Heart right ventricle (tissue), 16 donors: Measurements from ENCODE around the gene MYO19. TPM values are rescaled to one million over a fixed set of nuclear protein-coding genes. Genes with fewer than 3 reads are reported as not detected.
"Not testable (repeated sequence)": the region's sequence is repeated elsewhere in the genome, so short reads cannot be mapped to it uniquely, and the experiment has no call there.

Source experiments
- ATAC-seq, 8 donors: fragments of 200-7000 bp; cut with Tn5 transposase; one replicate each; pipeline ENCODE4 v1.9.1; 2020; ENCODE audit warnings: mild to moderate bottlenecking in 8 of 8, moderate library complexity in 8 of 8, moderate number of reproducible peaks in 1 of 8
- DNase-seq, 2 donors: peaks; one replicate each; pipeline ENCODE4 v3.0.0-alpha.2; 2020
- H3K27ac ChIP-seq, 10 donors: fragments of 200-600 bp; sonication (generic) in 2 of 10; one replicate each; pipeline versions ENCODE4 v1.5.0 to v1.8.0; 2020 to 2022; ENCODE audit warnings: mild to moderate bottlenecking in 3 of 10
- H3K27me3 ChIP-seq, 7 donors: fragments of 200-600 bp; one replicate each; pipeline ENCODE4 v1.8.0; 2021 to 2022; ENCODE audit warnings: mild to moderate bottlenecking in 2 of 7
- H3K36me3 ChIP-seq, 9 donors: fragments of 200-600 bp; sonication (generic) in 1 of 9; one replicate each; pipeline versions ENCODE4 v1.5.0 to v1.8.0; 2020 to 2022; ENCODE audit warnings: mild to moderate bottlenecking in 2 of 9
- H3K4me1 ChIP-seq, 9 donors: fragments of 200-600 bp; sonication (generic) in 1 of 9; one replicate each; pipeline versions ENCODE4 v1.5.0 to v1.8.0; 2020 to 2022; ENCODE audit warnings: mild to moderate bottlenecking in 4 of 9
- H3K4me3 ChIP-seq, 10 donors: fragments of 200-600 bp; sonication (generic) in 2 of 10; one replicate each; pipeline versions ENCODE4 v1.5.0 to v1.8.0; 2020 to 2022; ENCODE audit warnings: mild to moderate bottlenecking in 7 of 10, moderate library complexity in 2 of 10
- H3K9me3 ChIP-seq, 11 donors: fragments of 200-600 bp in 10 of 11; sonication (generic) in 2 of 11; one replicate each; pipeline versions ENCODE4 v1.5.0 to v1.8.0; 2013 to 2022; ENCODE audit warnings: mild to moderate bottlenecking in 2 of 11, control low read depth in 1 of 11, moderate library complexity in 1 of 11
- CTCF ChIP-seq, 9 donors: fragments of 200-600 bp; sonication (generic) in 2 of 9; IDR thresholded peaks; one replicate each; pipeline versions ENCODE4 v1.5.0 to v1.8.0; 2021 to 2022; ENCODE audit warnings: antibody characterized with exemption in 9 of 9, mild to moderate bottlenecking in 5 of 9, moderate library complexity in 1 of 9
- WGBS, 2 donors: extraction: QIAGEN DNeasy Blood & Tissue Kit; methylation state at CpG; one replicate each; pipeline ENCODE4 v1.1.7; 2013; ENCODE audit warnings: inconsistent platforms in 1 of 2; 5-methylcytosine and 5-hydroxymethylcytosine counted together
- intact Hi-C, 10 donors: fragments of 100-400 bp; cut with DNase I; formaldehyde crosslinking; loops; one replicate each; pipeline versions ENCODE4 v1.11.1 to v1.14.2; 2022
- polyA plus RNA-seq, 2 donors: library from polyadenylated mRNA; stranded (reverse); fragments of 200-250 nt; gene quantifications; one replicate each; pipeline ENCODE4 v1.2.3, GENCODE V29; 2013
- total RNA-seq, 10 donors: library from RNA; stranded (reverse); fragmentation: NEBNext Ultra II Directional in 3 of 10; extraction: Animal tissue kit (Norgen Biotek cat#: 25700) in 3 of 10; gene quantifications; one replicate each; pipeline versions ENCODE4 v1.2.1 to v1.2.4, GENCODE V29; 2021 to 2023
- donor health status: Arrhythmogenic right ventricular cardiomyopathy.
- donor health status: ischemic (EF 13 %, LVEDD 7.1; RV severe dilation, severe dysfunction).
- donor health status: healthy with polysubstance abuse.
- donor health status: DM: no; HTN: yes; CAD: no.
- donor health status: DM: no; HTN: no; CAD: no.
- donor health status: ischemic (EF 25% LVEDD 6.9; RV normal size, moderate dysfunction).
- donor health status: ischemic (EF 25% LVEDD 5.7; RV mildly dilated, moderate dysfunction).
- donor health status: healthy.
- donor health status: DM: yes; HTN: yes; CAD: no.
- donor health status: Ischemic cardiomyopathy.
- donor health status: ischemic (EF 35%, LVEDD 5.7; RV mildly dilated, moderate dysfunction).
- donor health status: nonischemic (EF 11% LVEDD 7.7; RV severe dilation, severe dysfunction).
- donor health status: DM: yes; HTN: yes; CAD: no.
- donor health status: PGD.
- donor health status: ischemic (EF 29% LVEDD 5.4; RV normal size, mild dysfunction).
- donor health status: nonischemic (EF 23%, LVEDD 6.1; RV moderate dilation, normal function).

Gene MYO19
- total and polyA plus RNA-seq, 12 donors: 8.8 to 40.4 (median 14.2) TPM

- peaks cover 0 to 38% (median 27%) of the 10 kb centered on the region in 7 donors for H3K27me3 ChIP-seq
- no peaks in the 10 kb centered on the region for H3K36me3 ChIP-seq
- H3K4me1 ChIP-seq: no peaks in the 10 kb centered on the region
- DNase-seq (no peak), ATAC-seq (no peak)
- no peak overlapping the region for H3K4me3 ChIP-seq
- no peaks in the 10 kb centered on the region for H3K9me3 ChIP-seq
- intact Hi-C loops: no loop called here
- TF ChIP-seq CTCF (IDR thresholded peaks at IDR 0.05): no peak
- H3K27ac ChIP-seq: no peak overlapping the region
- 85 to 93% methylated on average over 5 of the region's 5 CpGs for WGBS, 2 donors
These were observed 75.6 kb downstream of the MYO19 start for GRCh38 chr17:36459045-36459444.

- ATAC-seq, H3K36me3 ChIP-seq, DNase-seq, H3K4me1 ChIP-seq, H3K27ac ChIP-seq, H3K9me3 ChIP-seq, H3K4me3 ChIP-seq, intact Hi-C loops: not testable (repeated sequence)
- WGBS, 2 donors: 60 to 87% methylated on average over 1 to 9 of the region's 9 CpGs
- H3K27me3 ChIP-seq: peaks cover 0 to 27% (median 15%) of the 10 kb centered on the region in 7 donors
These were observed 77.0 kb downstream of the MYO19 start for GRCh38 chr17:36457701-36458100.

- H3K27ac ChIP-seq, H3K4me3 ChIP-seq, H3K36me3 ChIP-seq, DNase-seq, H3K27me3 ChIP-seq, H3K9me3 ChIP-seq, ATAC-seq, intact Hi-C loops, H3K4me1 ChIP-seq: not testable (repeated sequence)
- WGBS, 2 donors: 69 to 73% methylated on average over 6 to 9 of the region's 9 CpGs
These were observed 81.8 kb downstream of the MYO19 start for GRCh38 chr17:36452888-36453287.

- DNase-seq, ATAC-seq, H3K36me3 ChIP-seq, H3K27ac ChIP-seq, H3K4me3 ChIP-seq, intact Hi-C loops, H3K27me3 ChIP-seq, H3K9me3 ChIP-seq, H3K4me1 ChIP-seq: not testable (repeated sequence)
- 57% methylated on average over 10 of the region's 15 CpGs; no CpG with 5 or more reads in 1 of the 2 donors for WGBS, 2 donors
These were observed 84.7 kb downstream of the MYO19 start for GRCh38 chr17:36449997-36450396.

Other genes starting within 250 kb of the MYO19 start
- gene TBC1D3G, start 211.0 kb downstream of the MYO19 start, total RNA-seq: under 1 TPM in 1 of 10 donors, not detected in 9; 0.97 TPM
- gene TBC1D3G, start 211.0 kb downstream of the MYO19 start, polyA plus RNA-seq: 10 to 100 TPM in 1 of 2 donors, not detected in 1; 12.7 TPM
- gene TBC1D3H, start 146.4 kb downstream of the MYO19 start, total RNA-seq: not detected
- not detected for gene TBC1D3H, start 146.4 kb downstream of the MYO19 start, polyA plus RNA-seq
- gene ZNHIT3, start 48.2 kb downstream of the MYO19 start, total RNA-seq: 10 to 100 TPM; 17.1 to 27.0 (median 23.0) TPM
- 10 to 100 TPM; 12.0 to 34.0 TPM for gene ZNHIT3, start 48.2 kb downstream of the MYO19 start, polyA plus RNA-seq
- 10 to 100 TPM in 1 of 10 donors, 1 to 10 TPM in 9; 4.0 to 10.2 (median 6.5) TPM for gene PIGW, start 119 bp upstream of the MYO19 start, total RNA-seq
- gene PIGW, start 119 bp upstream of the MYO19 start, polyA plus RNA-seq: 1 to 10 TPM; 2.5 to 5.1 TPM
- gene GGNBP2, start 10.1 kb upstream of the MYO19 start, total RNA-seq: 10 to 100 TPM; 35.6 to 51.2 (median 48.1) TPM
- 10 to 100 TPM; 25.9 to 41.3 TPM for gene GGNBP2, start 10.1 kb upstream of the MYO19 start, polyA plus RNA-seq
- 10 to 100 TPM; 11.0 to 24.7 (median 18.9) TPM for gene DHRS11, start 57.0 kb upstream of the MYO19 start, total RNA-seq
- 10 to 100 TPM; 12.9 to 23.3 TPM for gene DHRS11, start 57.0 kb upstream of the MYO19 start, polyA plus RNA-seq
- 1 to 10 TPM; 5.5 to 8.8 (median 6.8) TPM for gene MRM1, start 66.7 kb upstream of the MYO19 start, total RNA-seq
- gene MRM1, start 66.7 kb upstream of the MYO19 start, polyA plus RNA-seq: 10 to 100 TPM in 1 of 2 donors, 1 to 10 TPM in 1; 9.1 to 10.3 TPM